ENCODE measurements around the gene TMPRSS11F. TPM values are rescaled to one million over a fixed set of nuclear protein-coding genes. Genes with fewer than 3 reads are reported as not detected.

Gene TMPRSS11F
- total RNA-seq, 1 donor from 2014 or later, result 0.27 TPM

DNA sequence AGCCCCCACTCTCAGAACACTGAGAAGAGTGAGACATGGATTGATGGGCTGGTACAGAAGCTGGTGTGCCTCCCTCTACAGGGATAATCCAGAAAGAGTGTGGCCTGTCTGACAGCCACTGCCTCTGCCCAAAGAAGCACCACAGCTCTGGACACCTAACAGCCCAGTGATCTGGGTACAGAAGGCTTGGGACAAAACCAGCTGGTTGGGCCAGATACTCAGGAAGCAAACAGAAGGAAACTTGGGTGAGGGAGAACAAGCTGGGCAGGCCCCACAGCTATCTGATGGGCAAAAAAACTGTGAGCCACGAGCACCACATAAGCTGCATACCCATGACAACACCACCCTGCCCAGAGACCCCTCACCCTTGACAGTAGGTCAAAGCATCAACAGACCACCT is 46.9 kb downstream of the TMPRSS11F start:
- Histone ChIP-seq H3K4me3 (ENCODE audit: insufficient read depth, low read depth, low read length) (no peak overlapping the region), H4K20me1 (ENCODE audit: insufficient read depth, low read length) (no peaks in the 10 kb centered on the region), H3K9ac (ENCODE audit: low read length) (no peak overlapping the region), H2AFZ (ENCODE audit: low read depth, low read length) (no peak overlapping the region), H3K4me1 (ENCODE audit: insufficient read depth, low read length) (no peaks in the 10 kb centered on the region), H3K36me3 (ENCODE audit: insufficient read depth, low read length) (no peaks in the 10 kb centered on the region), H3K79me2 (ENCODE audit: insufficient read depth, low read length) (no peaks in the 10 kb centered on the region), H3K4me2 (ENCODE audit: low read length) (no peak overlapping the region), H3K27me3 (ENCODE audit: insufficient read depth, low read length) (no peaks in the 10 kb centered on the region), H3K9me3 (ENCODE audit: insufficient read depth, low read depth, low read length) (no peaks in the 10 kb centered on the region), H3K27ac (ENCODE audit: low read depth, low read length) (no peak overlapping the region)
- FAIRE-seq (no peak), DNase-seq (ENCODE audit: low read depth) (no peak)
- H3K4me1 Mint-ChIP-seq (ENCODE audit: low read depth, unreplicated experiment), result peaks cover 2% of the 10 kb centered on the region
- H3K4me3 Mint-ChIP-seq (ENCODE audit: unreplicated experiment), result no peak overlapping the region
- H3K9me3 Mint-ChIP-seq (ENCODE audit: unreplicated experiment), result no peaks in the 10 kb centered on the region
- no peaks in the 10 kb centered on the region for H3K36me3 Mint-ChIP-seq (ENCODE audit: low read depth, unreplicated experiment)
- H3K27me3 Mint-ChIP-seq (ENCODE audit: low read depth, unreplicated experiment), result no peaks in the 10 kb centered on the region
- H3K27ac Mint-ChIP-seq (ENCODE audit: unreplicated experiment), result no peak overlapping the region
- no peak for TF ChIP-seq EZH2 (IDR thresholded peaks at IDR 0.05; ENCODE audit: insufficient read depth, low read length)
- TF ChIP-seq, protein P1, sequence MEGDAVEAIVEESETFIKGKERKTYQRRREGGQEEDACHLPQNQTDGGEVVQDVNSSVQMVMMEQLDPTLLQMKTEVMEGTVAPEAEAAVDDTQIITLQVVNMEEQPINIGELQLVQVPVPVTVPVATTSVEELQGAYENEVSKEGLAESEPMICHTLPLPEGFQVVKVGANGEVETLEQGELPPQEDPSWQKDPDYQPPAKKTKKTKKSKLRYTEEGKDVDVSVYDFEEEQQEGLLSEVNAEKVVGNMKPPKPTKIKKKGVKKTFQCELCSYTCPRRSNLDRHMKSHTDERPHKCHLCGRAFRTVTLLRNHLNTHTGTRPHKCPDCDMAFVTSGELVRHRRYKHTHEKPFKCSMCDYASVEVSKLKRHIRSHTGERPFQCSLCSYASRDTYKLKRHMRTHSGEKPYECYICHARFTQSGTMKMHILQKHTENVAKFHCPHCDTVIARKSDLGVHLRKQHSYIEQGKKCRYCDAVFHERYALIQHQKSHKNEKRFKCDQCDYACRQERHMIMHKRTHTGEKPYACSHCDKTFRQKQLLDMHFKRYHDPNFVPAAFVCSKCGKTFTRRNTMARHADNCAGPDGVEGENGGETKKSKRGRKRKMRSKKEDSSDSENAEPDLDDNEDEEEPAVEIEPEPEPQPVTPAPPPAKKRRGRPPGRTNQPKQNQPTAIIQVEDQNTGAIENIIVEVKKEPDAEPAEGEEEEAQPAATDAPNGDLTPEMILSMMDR (IDR thresholded peaks at IDR 0.05; ENCODE audit: insufficient read depth, low read depth, low read length), result no peak

DNA sequence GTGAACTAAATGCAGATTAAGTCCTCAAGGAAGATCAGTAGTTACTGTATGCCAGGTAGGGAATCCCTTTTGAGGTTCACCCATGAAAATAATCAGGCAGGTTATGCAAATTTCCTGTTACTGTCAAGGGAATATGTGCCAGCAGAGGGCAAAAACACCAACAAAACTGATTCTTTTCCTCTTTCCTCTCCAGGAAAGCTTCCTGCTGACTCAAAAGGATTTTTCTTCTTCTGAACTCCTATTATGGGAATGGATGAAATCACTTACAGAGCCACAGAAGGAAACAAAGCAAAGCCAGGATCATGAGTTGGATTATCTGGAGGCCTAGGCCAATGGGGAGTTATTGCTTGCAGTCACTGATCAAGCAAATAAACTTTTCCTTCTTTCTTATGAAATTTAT is 49.7 kb downstream of the TMPRSS11F start:
- Mint-ChIP-seq H3K4me3 (ENCODE audit: unreplicated experiment) (no peak overlapping the region), H3K27me3 (ENCODE audit: low read depth, unreplicated experiment) (no peaks in the 10 kb centered on the region), H3K36me3 (ENCODE audit: low read depth, unreplicated experiment) (no peaks in the 10 kb centered on the region), H3K27ac (ENCODE audit: unreplicated experiment) (no peak overlapping the region), H3K9me3 (ENCODE audit: unreplicated experiment) (no peaks in the 10 kb centered on the region), H3K4me1 (ENCODE audit: low read depth, unreplicated experiment) (peaks cover 2% of the 10 kb centered on the region)
- DNase-seq (ENCODE audit: low read depth), result no peak
- no peaks in the 10 kb centered on the region for H3K79me2 ChIP-seq (ENCODE audit: insufficient read depth, low read length)
- H3K27ac ChIP-seq (ENCODE audit: low read depth, low read length), result no peak overlapping the region
- no peak for TF ChIP-seq EZH2 (IDR thresholded peaks at IDR 0.05; ENCODE audit: insufficient read depth, low read length)
- TF ChIP-seq, protein P1 (IDR thresholded peaks at IDR 0.05; ENCODE audit: insufficient read depth, low read depth, low read length), result no peak
- H3K36me3 ChIP-seq (ENCODE audit: insufficient read depth, low read length), result no peaks in the 10 kb centered on the region
- H3K4me2 ChIP-seq (ENCODE audit: low read length), result no peak overlapping the region
- no peak overlapping the region for H3K9ac ChIP-seq (ENCODE audit: low read length)
- H2AFZ ChIP-seq (ENCODE audit: low read depth, low read length), result no peak overlapping the region
- no peaks in the 10 kb centered on the region for H4K20me1 ChIP-seq (ENCODE audit: insufficient read depth, low read length)
- H3K4me3 ChIP-seq (ENCODE audit: insufficient read depth, low read depth, low read length), result no peak overlapping the region
- no peak for FAIRE-seq
- H3K27me3 ChIP-seq (ENCODE audit: insufficient read depth, low read length), result no peaks in the 10 kb centered on the region
- no peaks in the 10 kb centered on the region for H3K9me3 ChIP-seq (ENCODE audit: insufficient read depth, low read depth, low read length)
- no peaks in the 10 kb centered on the region for H3K4me1 ChIP-seq (ENCODE audit: insufficient read depth, low read length)

DNA sequence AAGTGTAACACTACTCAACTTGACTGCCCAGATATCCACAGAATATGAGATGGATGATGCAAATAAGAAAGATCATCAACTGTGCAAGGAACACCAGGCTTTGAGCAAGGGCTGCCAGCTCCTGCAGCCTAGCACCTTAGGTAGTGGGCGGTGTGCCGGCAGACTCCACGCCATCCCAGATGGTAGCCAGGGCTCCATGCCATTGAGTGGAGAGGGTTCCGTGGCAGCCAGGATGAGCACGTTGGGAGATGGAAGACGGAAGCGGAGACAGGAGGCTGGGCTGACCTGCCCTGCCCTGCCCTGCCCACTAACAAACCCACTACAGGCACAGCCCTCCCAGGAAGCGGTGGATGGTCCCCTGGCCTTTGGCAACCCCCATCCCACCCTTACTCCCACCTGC is 51.9 kb downstream of the TMPRSS11F start:
- no peak for FAIRE-seq

More for the DNA sequence above, 51.9 kb downstream of the TMPRSS11F start:
- DNase-seq (ENCODE audit: low read depth), result no peak
- Histone ChIP-seq H3K27ac (ENCODE audit: low read depth, low read length) (no peak overlapping the region), H3K9me3 (ENCODE audit: insufficient read depth, low read depth, low read length) (no peaks in the 10 kb centered on the region), H3K4me1 (ENCODE audit: insufficient read depth, low read length) (no peaks in the 10 kb centered on the region), H3K27me3 (ENCODE audit: insufficient read depth, low read length) (no peaks in the 10 kb centered on the region), H3K4me3 (ENCODE audit: insufficient read depth, low read depth, low read length) (no peak overlapping the region), H2AFZ (ENCODE audit: low read depth, low read length) (no peak overlapping the region), H3K79me2 (ENCODE audit: insufficient read depth, low read length) (no peaks in the 10 kb centered on the region), H3K4me2 (ENCODE audit: low read length) (no peak overlapping the region), H3K36me3 (ENCODE audit: insufficient read depth, low read length) (no peaks in the 10 kb centered on the region), H4K20me1 (ENCODE audit: insufficient read depth, low read length) (no peaks in the 10 kb centered on the region), H3K9ac (ENCODE audit: low read length) (no peak overlapping the region)
- peaks cover 2% of the 10 kb centered on the region for H3K4me1 Mint-ChIP-seq (ENCODE audit: low read depth, unreplicated experiment)
- TF ChIP-seq, protein P1 (IDR thresholded peaks at IDR 0.05; ENCODE audit: insufficient read depth, low read depth, low read length), result no peak
- no peak for TF ChIP-seq EZH2 (IDR thresholded peaks at IDR 0.05; ENCODE audit: insufficient read depth, low read length)
- H3K27me3 Mint-ChIP-seq (ENCODE audit: low read depth, unreplicated experiment), result no peaks in the 10 kb centered on the region
- no peaks in the 10 kb centered on the region for H3K36me3 Mint-ChIP-seq (ENCODE audit: low read depth, unreplicated experiment)
- H3K9me3 Mint-ChIP-seq (ENCODE audit: unreplicated experiment), result no peaks in the 10 kb centered on the region
- H3K27ac Mint-ChIP-seq (ENCODE audit: unreplicated experiment), result no peak overlapping the region
- H3K4me3 Mint-ChIP-seq (ENCODE audit: unreplicated experiment), result no peak overlapping the region
